ENCODE data around the gene RTN4. TPM values are rescaled to one million over a fixed set of nuclear protein-coding genes. Genes with fewer than 3 reads are reported as not detected.

RTN4 gene, protein sequence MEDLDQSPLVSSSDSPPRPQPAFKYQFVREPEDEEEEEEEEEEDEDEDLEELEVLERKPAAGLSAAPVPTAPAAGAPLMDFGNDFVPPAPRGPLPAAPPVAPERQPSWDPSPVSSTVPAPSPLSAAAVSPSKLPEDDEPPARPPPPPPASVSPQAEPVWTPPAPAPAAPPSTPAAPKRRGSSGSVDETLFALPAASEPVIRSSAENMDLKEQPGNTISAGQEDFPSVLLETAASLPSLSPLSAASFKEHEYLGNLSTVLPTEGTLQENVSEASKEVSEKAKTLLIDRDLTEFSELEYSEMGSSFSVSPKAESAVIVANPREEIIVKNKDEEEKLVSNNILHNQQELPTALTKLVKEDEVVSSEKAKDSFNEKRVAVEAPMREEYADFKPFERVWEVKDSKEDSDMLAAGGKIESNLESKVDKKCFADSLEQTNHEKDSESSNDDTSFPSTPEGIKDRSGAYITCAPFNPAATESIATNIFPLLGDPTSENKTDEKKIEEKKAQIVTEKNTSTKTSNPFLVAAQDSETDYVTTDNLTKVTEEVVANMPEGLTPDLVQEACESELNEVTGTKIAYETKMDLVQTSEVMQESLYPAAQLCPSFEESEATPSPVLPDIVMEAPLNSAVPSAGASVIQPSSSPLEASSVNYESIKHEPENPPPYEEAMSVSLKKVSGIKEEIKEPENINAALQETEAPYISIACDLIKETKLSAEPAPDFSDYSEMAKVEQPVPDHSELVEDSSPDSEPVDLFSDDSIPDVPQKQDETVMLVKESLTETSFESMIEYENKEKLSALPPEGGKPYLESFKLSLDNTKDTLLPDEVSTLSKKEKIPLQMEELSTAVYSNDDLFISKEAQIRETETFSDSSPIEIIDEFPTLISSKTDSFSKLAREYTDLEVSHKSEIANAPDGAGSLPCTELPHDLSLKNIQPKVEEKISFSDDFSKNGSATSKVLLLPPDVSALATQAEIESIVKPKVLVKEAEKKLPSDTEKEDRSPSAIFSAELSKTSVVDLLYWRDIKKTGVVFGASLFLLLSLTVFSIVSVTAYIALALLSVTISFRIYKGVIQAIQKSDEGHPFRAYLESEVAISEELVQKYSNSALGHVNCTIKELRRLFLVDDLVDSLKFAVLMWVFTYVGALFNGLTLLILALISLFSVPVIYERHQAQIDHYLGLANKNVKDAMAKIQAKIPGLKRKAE
- total RNA-seq (2014; rRNA removed; shearing (Covaris generic)), result 153 and 159 TPM in 2 replicates

DNA sequence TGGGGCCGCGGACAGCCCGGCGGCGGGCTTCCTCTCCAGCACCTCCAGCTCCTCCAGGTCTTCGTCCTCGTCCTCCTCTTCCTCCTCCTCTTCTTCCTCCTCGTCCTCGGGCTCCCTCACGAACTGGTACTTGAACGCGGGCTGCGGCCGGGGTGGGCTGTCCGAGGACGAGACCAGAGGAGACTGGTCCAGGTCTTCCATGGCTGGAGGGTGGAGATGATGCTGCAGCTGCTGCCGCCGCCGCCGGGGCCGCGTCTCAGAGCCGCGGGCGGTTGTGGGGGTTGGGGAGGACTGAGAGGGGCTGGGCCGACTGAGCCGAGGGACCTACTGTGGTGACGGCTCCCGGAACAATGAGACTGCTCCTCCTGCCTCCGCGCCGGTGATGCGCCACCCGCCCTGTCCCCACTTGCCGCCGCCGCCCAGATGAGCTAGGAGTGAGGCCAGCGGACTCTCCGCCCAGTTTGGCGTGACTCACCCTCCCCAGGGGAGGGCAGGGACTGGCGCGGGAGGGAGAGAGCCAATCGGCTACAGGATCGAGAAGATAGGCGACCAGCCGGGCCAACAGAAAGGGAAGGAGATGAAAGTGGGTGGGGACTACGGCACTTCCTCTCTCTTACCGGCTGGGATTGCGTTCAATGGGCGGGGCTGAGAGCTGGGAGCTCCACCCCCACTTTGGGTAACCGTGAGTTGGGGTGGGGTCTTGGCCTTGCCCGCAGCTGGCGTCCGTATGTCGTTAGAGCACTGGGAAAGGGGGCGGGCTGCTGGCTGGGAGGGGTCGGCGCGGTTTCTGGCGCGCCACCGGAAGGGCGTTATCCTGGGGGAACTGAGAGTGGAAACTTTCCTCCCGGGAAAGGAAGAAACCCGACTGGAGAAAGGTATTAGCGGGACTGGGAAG, at the start of gene RTN4:
Gene RTN4, minus strand, starts transcription at position 352 of the 895 bp plus-strand sequence. Its CDS starts 151 bp downstream, at position 201.

Small RNA genes within 50 kb of the gene (small RNA-seq; reads per million reads assigned to genes)
- not detected for gene RNU6-433P

Other genes with a start within 250 kb of the RTN4 start
- gene CLHC1, start 181.8 kb upstream of the RTN4 start, total RNA-seq (2014; rRNA removed; shearing (Covaris generic)), result 8.4 and 9.3 TPM in 2 replicates
- 1,727 and 1,907 TPM in 2 replicates for gene RPS27A, start 182.2 kb upstream of the RTN4 start, total RNA-seq (2014; rRNA removed; shearing (Covaris generic))
- 51.9 and 55.1 TPM in 2 replicates for gene MTIF2, start 218.8 kb upstream of the RTN4 start, total RNA-seq (2014; rRNA removed; shearing (Covaris generic))